ENCODE measurements around the gene MALSU1.

MALSU1 gene

GRCh38 chr7:23335621-23336020, 36.5 kb downstream of the MALSU1 start:
- no peak for DNase-seq (ENCODE audit: low spot score)

- no peak for DNase-seq (ENCODE audit: low spot score)
Measured at GRCh38 chr7:23336086-23336485, 36.9 kb downstream of the MALSU1 start.

DNA sequence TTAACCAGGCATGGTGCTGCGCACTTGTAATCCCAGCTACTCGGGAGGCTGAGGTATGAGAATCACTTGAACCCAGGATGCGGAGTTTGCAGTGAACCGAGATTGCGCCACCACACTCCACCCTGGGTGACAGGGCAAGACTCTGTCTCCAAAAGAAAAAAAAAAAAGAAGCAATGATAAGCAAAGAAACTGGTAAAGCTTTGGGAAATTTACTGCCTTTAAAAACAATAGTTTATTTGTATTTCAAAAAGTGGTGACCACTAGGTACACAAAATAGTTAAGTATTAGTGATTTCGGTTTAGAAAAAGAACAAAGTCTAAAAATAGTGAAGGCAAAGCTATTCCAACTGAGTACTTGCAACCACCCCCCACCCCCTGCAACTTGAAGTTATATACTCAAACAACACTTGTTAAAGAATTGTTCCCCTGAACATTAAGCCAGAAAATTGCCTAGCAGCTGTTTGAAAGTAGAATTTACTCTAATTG, 37.7 kb downstream of the MALSU1 start:
- no peak for DNase-seq (ENCODE audit: low spot score)

GRCh38 chr7:23337374-23337773, 38.2 kb downstream of the MALSU1 start:
- no peak for DNase-seq (ENCODE audit: low spot score)

- DNase-seq (ENCODE audit: low spot score): no peak
Measured at GRCh38 chr7:23338439-23338838, 39.3 kb downstream of the MALSU1 start.

GRCh38 chr7:23338863-23339262, 39.7 kb downstream of the MALSU1 start:
- no peak for DNase-seq (ENCODE audit: low spot score)

DNA sequence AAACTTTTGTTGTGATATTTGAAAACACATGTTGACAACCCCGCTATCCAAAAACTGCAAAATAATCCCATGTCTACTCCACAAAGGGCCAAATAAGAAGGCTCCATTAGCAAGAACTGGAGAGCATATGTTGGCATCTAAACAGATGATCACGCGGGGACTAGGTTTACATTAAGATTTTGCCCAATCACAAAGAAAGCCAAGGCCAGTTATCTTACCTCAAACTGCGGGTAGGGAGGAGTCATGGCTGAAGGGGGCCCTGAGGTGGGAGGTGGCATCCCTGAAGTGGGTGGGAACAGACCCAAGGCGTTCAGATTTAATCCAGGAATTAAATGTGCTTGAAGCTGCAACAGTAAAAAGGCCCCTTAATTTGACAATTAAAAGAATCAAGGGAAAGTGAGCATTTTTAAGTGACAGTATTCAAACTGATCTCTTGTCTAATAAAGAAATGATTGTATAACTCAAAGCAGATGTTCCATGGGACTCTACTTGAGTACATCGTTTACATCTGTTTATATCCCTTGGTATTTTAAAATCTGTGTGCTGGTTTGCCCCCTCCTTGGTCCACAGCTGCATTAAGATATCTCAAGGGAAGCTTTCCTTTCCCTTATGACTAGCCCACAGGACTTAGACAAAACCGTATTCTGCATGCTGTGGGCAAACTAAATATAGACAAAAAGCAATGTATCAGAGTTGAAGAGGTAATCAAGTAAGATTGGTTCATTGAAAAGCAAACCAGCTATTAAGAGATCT, 42.9 kb downstream of the MALSU1 start:
- DNase-seq (ENCODE audit: low spot score): no peak

DNA sequence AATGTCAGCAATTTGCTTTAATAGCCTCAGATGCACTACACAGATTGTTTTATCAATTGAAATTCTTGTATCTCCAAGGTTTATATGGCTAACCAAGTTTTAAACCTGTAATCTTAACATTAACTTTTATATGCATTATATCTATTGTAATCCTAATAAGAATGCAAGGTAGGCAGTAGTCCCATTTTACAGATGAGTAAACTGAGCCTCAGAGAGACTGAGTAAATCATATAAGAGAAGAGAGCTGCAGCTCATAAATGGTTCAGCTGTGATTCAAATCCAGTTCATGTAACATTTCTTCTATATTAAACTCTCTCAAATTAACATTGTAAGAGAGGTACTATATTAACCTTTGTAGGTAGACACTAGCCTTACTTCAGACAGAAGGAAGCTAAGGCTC, 44.0 kb downstream of the MALSU1 start:
- no peak for DNase-seq (ENCODE audit: low spot score)

- DNase-seq (ENCODE audit: low spot score): no peak
Measured at GRCh38 chr7:23343806-23344475, 44.8 kb downstream of the MALSU1 start.

DNA sequence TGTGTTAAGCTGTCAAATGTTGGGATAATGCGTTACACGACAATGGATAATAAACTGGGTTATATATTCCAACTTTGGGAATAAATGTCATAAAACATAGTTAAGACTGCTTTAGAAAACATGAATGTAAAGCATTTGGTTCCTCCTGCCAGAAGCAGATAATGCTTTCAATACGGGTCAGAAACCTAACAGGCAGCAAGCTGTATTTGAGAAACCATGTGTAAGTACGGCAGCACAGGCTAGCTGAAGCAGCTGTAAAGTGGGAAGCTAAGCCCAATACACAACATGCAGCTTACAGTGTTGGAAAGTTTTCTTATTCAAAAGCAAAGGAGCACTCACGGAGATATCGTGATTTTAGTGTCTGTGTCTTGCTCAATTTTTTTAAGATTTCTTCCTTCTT, 46.5 kb downstream of the MALSU1 start:
- DNase-seq (ENCODE audit: low spot score): no peak

DNA sequence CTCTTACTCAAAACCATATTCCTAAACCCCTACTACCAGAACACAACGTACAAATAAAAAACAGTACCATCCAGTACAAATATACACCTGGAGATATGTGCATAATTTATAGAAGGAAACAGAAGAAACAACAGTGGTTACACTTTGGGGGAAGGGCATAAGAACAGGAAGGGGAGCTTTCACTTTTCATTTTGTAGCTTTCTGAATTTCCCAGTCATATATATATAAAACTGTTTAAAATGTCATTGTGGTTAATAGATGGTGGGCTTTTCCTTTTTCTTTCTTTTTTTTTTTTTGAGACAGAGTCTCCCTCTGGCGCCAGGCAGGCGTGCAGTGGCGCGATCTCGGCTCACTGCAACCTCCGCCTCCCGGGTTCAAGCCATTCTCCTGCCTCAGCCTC, 47.2 kb downstream of the MALSU1 start:
- DNase-seq (ENCODE audit: low spot score): no peak

DNA sequence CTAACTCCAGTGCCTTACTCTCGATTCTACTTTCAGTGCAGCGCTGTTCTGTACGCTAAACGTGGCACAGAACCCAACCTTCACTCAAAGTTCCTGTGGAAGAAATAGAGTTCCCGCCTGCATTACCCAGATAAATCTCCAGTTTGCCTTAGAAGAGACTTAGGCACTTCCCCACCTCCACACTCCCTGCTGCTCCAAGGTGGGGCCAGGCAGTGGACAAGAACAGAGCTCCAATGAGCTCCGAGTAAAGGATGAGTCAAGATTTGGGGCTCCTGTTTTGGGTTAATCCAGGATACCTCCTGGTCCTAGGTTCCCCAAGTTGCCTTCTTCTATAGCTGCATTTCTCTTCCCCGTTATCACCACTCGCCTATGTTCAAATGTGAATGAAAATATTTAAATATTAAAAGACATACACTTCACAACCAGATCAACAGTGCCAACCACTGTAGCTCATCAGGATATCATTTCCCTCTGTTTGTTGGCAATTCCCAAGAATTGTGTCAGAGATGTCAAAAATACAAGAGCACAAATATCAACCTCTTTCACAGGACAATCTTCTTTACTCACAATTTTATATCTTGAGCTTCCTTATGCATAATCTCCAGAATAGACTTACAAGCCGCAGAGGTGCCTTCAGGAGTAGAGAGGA, 48.0 kb downstream of the MALSU1 start:
- DNase-seq (ENCODE audit: low spot score): no peak

GRCh38 chr7:23347682-23348180, 48.6 kb downstream of the MALSU1 start:
- peak; percentile 78 for DNase-seq (ENCODE audit: low spot score)

DNA sequence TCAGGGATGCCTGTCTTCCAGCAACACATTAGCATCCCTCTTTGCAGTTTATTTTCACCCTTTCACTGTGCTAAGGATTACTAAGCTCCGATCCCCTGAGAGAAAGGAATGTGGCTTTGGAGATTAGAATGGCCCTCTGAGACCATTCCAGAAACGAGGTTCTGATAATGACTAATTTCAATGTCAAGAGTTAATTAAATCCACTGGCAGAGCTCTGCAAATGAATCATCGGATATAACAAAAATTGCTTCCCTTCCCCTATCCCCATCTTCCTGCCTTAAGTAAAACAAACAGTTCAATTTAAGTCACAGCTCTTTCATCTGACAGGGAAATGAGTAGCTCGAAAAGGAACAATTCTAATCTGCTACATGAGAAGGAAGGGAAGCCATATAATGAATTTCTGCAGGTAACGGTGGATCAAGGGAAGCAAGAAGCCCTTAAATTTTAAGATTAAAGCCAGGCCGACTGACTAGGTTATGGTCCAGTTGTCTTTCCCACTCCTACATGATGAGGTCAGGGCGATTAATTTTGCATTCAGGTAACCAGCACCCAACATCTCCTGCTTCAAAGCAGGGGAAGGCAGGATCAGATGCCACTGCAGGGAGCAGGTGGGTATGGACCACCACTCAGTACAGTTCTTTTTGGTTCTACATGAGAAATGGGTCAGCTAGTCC, 50.5 kb downstream of the MALSU1 start:
- peak; percentile 61 for DNase-seq (ENCODE audit: low spot score)

DNA sequence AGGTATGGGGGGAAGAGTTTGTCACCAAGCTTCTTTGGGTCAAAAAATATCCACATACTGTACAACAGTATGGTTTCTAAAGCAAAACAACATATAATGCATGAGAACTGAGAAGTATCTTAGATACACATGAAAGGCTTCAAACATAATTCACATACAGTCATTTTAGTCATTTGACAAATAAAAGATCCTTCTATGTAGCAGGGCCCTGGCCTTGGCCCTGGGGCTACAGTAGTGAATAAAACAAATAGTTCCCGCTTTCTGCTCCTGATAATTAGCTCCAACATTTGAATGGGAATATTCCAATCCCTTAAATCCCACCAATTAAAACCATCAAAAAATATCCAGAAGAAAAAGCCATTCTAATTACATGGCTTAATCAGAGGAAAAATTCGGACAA, 51.3 kb downstream of the MALSU1 start:
- no peak for DNase-seq (ENCODE audit: low spot score)

- DNase-seq (ENCODE audit: low spot score): no peak
Measured at GRCh38 chr7:23353172-23353571, 54.0 kb downstream of the MALSU1 start.

DNA sequence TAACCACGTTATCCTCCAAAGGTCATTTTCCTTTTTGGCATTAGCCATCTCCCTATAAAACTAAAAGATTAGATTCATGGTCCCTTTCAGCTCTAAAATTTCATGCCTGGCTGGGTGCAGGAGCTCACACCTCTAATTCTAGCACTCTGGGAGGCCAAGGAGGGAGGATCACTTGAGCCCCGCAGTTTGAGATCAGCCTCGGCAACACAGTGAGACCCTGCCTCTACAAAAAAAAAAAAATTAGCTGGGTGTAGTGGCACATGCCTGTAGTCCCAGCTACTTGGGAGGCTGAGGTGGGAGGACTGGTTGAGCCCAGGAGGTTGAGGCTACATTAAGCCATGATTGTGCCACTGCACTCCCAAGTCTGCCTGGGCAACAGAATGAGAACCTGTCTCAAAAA, 57.0 kb downstream of the MALSU1 start:
- no peak for DNase-seq (ENCODE audit: low spot score)

GRCh38 chr7:23356726-23357125, 57.6 kb downstream of the MALSU1 start:
- DNase-seq (ENCODE audit: low spot score): no peak

- no peak for DNase-seq (ENCODE audit: low spot score)
Measured at GRCh38 chr7:23357190-23358093, 58.3 kb downstream of the MALSU1 start.

- DNase-seq (ENCODE audit: low spot score): no peak
Measured at GRCh38 chr7:23358152-23358674, 59.1 kb downstream of the MALSU1 start.
